IMR-90 (cell line): ENCODE results near the gene MARCKSL1. TPM values are rescaled to one million over a fixed set of nuclear protein-coding genes. Genes with fewer than 3 reads are reported as not detected.

Experiments
- ATAC-seq: fragments of 200-7000 bp; cut with Tn5 transposase; 2 replicates; pipeline ENCODE4 v1.9.1; 2020; ENCODE audit warnings: low read depth, mild to moderate bottlenecking, moderate library complexity
- BruUV-seq: library from RNA; stranded (reverse); fragments of 400-500 nt; replicated peaks from 2 replicates; lab custom pipeline; 2021; lab: Mats Ljungman, UMichigan
- CTCF ChIA-PET: fragments of 300-600 bp; formaldehyde crosslinking; extraction: SDS; loops from one replicate; lab custom pipeline; 2021; ENCODE audit warnings: antibody characterized with exemption; lab: Yijun Ruan, JAX
- POLR2A ChIA-PET: fragments of 300-600 bp; sonication (Branson Sonifier 250); formaldehyde crosslinking; loops from one replicate; lab custom pipeline; 2022; ENCODE audit warnings: antibody characterized with exemption; ENCODE audit not compliant: unreplicated experiment; lab: Charles Lee
- DNase-seq: peaks from one replicate; pipeline ENCODE4 v3.0.0; 2013
- H2AFZ ChIP-seq: replicated peaks from 2 replicates; pipeline ENCODE3; 2013; ENCODE audit warnings: low read length, mild to moderate bottlenecking; ENCODE audit not compliant: poor library complexity
- H2AK5ac ChIP-seq: 2 replicates; pipeline ENCODE4 v1.6.1; 2013; ENCODE audit warnings: low read depth, low read length, inconsistent platforms
- H2AK9ac ChIP-seq: replicated peaks from 2 replicates; pipeline ENCODE3; 2013; ENCODE audit warnings: mild to moderate bottlenecking, low read depth, low read length, moderate library complexity; ENCODE audit not compliant: poor library complexity
- H2BK120ac ChIP-seq: 2 replicates; pipeline ENCODE4 v1.6.1; 2013; ENCODE audit warnings: low read depth, low read length, inconsistent platforms
- H2BK15ac ChIP-seq: 3 replicates; pipeline ENCODE4 v1.6.1; 2013; ENCODE audit warnings: low read depth, low read length, inconsistent platforms
- H2BK20ac ChIP-seq: 2 replicates; pipeline ENCODE4 v1.6.1; 2013; ENCODE audit warnings: low read depth, mild to moderate bottlenecking, inconsistent platforms, low read length, moderate library complexity
- H2BK5ac ChIP-seq: 2 replicates; pipeline ENCODE4 v1.6.1; 2013; ENCODE audit warnings: mild to moderate bottlenecking, low read depth, low read length, inconsistent platforms; ENCODE audit not compliant: poor library complexity, severe bottlenecking
- H3K14ac ChIP-seq: replicated peaks from 2 replicates; pipeline ENCODE4 v1.6.1; 2013; ENCODE audit warnings: low read depth, low read length, inconsistent platforms
- H3K18ac ChIP-seq: 2 replicates; pipeline ENCODE4 v1.6.1; 2013; ENCODE audit warnings: low read depth, low read length, control low read depth
- H3K23ac ChIP-seq: 2 replicates; pipeline ENCODE4 v1.6.1; 2013; ENCODE audit warnings: low read depth, low read length, inconsistent platforms
- H3K27ac ChIP-seq: 2 replicates; pipeline ENCODE4 v1.5.1; 2013; ENCODE audit warnings: mild to moderate bottlenecking, control low read depth, low read length; ENCODE audit not compliant: insufficient read depth
- H3K27me3 ChIP-seq: 2 replicates; pipeline ENCODE4 v1.6.1; 2013; ENCODE audit warnings: low read length; ENCODE audit not compliant: control insufficient read depth, insufficient read depth
- H3K36me3 ChIP-seq: 2 replicates; pipeline ENCODE4 v1.6.1; 2013; ENCODE audit warnings: low read length, mixed read lengths; ENCODE audit not compliant: control insufficient read depth, insufficient read depth
- H3K4ac ChIP-seq: 2 replicates; pipeline ENCODE4 v1.6.1; 2013; ENCODE audit warnings: low read depth, low read length, inconsistent platforms
- H3K4me1 ChIP-seq: 2 replicates; pipeline ENCODE4 v1.6.1; 2013; ENCODE audit warnings: low read length, mixed read lengths; ENCODE audit not compliant: control insufficient read depth, insufficient read depth
- H3K4me2 ChIP-seq: 2 replicates; pipeline ENCODE4 v1.6.1; 2013; ENCODE audit warnings: low read depth, mild to moderate bottlenecking, control low read depth, low read length, moderate library complexity
- H3K4me3 ChIP-seq: 2 replicates; pipeline ENCODE4 v1.5.1; 2013; ENCODE audit warnings: low read depth, mild to moderate bottlenecking, control low read depth, low read length, moderate library complexity; ENCODE audit not compliant: insufficient read depth
- H3K56ac ChIP-seq: 2 replicates; pipeline ENCODE4 v1.6.1; 2013; ENCODE audit warnings: low read length, inconsistent platforms; ENCODE audit not compliant: insufficient read depth; ENCODE audit errors: extremely low read depth
- H3K79me1 ChIP-seq, 2 experiments: 2 replicates each; pipeline ENCODE4 v1.6.1; 2013; ENCODE audit warnings: low read length in 2 of 2, inconsistent platforms in 1 of 2, low read depth in 1 of 2
- H3K9ac ChIP-seq: 2 replicates; pipeline ENCODE4 v1.6.1; 2013; ENCODE audit warnings: low read depth, low read length, control low read depth
- H3K9me1 ChIP-seq: 2 replicates; pipeline ENCODE4 v1.6.1; 2013; ENCODE audit warnings: low read length, inconsistent platforms; ENCODE audit not compliant: insufficient read depth
- H3K9me3 ChIP-seq: 2 replicates; pipeline ENCODE4 v1.6.1; 2013; ENCODE audit warnings: low read length; ENCODE audit not compliant: control insufficient read depth, insufficient read depth
- H4K20me1 ChIP-seq: 2 replicates; pipeline ENCODE4 v1.6.1; 2013; ENCODE audit warnings: low read length, inconsistent platforms; ENCODE audit not compliant: insufficient read depth
- H4K5ac ChIP-seq: 2 replicates; pipeline ENCODE4 v1.6.1; 2013; ENCODE audit warnings: mild to moderate bottlenecking, low read depth, low read length, control low read depth
- H4K8ac ChIP-seq, 2 experiments: 2 replicates each; pipeline ENCODE4 v1.6.1; 2013; ENCODE audit warnings: low read depth in 2 of 2, low read length in 2 of 2, control low read depth in 1 of 2, inconsistent platforms in 1 of 2
- H4K91ac ChIP-seq: 2 replicates; pipeline ENCODE4 v1.6.1; 2013; ENCODE audit warnings: low read depth, low read length, inconsistent platforms; ENCODE audit not compliant: insufficient read depth
- BHLHE40 ChIP-seq: fragments of 150-350 bp; IDR thresholded peaks from 2 replicates; pipeline ENCODE4 v1.6.1; 2016; ENCODE audit warnings: mild to moderate bottlenecking, low read depth, low read length
- CEBPB ChIP-seq: IDR thresholded peaks from 2 replicates; pipeline ENCODE4 v1.6.1; 2012; ENCODE audit warnings: low read depth, low read length, improper control_type of control experiment
- CTCF ChIP-seq: conservative IDR thresholded peaks from 2 replicates; pipeline ENCODE4 v1.5.1; 2012; ENCODE audit warnings: mild to moderate bottlenecking, low read depth, low read length, improper control_type of control experiment
- ELK1 ChIP-seq: fragments of 150-350 bp; IDR thresholded peaks from 2 replicates; pipeline ENCODE4 v1.6.1; 2016; ENCODE audit warnings: low read depth, mild to moderate bottlenecking, low read length, moderate library complexity, borderline replicate concordance
- NFE2L2 ChIP-seq: fragments of 150-350 bp; IDR thresholded peaks from 2 replicates; pipeline ENCODE4 v1.6.1; 2016; ENCODE audit warnings: low read depth, mild to moderate bottlenecking, low read length
- POLR2A ChIP-seq: IDR thresholded peaks from 2 replicates; pipeline ENCODE4 v1.6.1; 2012; ENCODE audit warnings: mild to moderate bottlenecking, low read depth, low read length
- RAD21 ChIP-seq: IDR thresholded peaks from 2 replicates; pipeline ENCODE4 v1.6.1; 2012; ENCODE audit warnings: low read length, improper control_type of control experiment
- WGBS, 2 experiments: methylation state at CpG; one replicate each; pipeline versions ENCODE4 v1.1.5 to v1.1.7; 2013; ENCODE audit warnings: missing lambda C conversion rate in 2 of 2; ENCODE audit not compliant: insufficient read length in 1 of 2; ENCODE audit errors: extremely low coverage in 2 of 2; 5-methylcytosine and 5-hydroxymethylcytosine counted together
- dilution Hi-C: fragments of 300-500 bp; cut with HindIII; formaldehyde crosslinking; loops from one replicate; pipeline ENCODE4 v1.14.3; 2018; ENCODE audit warnings: low sequenced_read_pairs; ENCODE audit not compliant: unreplicated experiment
- in situ Hi-C: fragments of 300-500 bp; cut with MboI; formaldehyde crosslinking; loops from 3 replicates; pipeline ENCODE4 v1.14.3; 2019; ENCODE audit warnings: low sequenced_read_pairs, inconsistent platforms, mixed read lengths
- intact Hi-C: fragments of 100-400 bp; cut with micrococcal nuclease; formaldehyde crosslinking; loops from 2 replicates; pipeline ENCODE4 v1.10.0; 2022
- polyA plus RNA-seq, 3 experiments: library from polyadenylated mRNA; depleted of rRNA; stranded (reverse); fragments of >200 nt; gene quantifications; 2 replicates each; pipeline ENCODE4 v1.2.3, GENCODE V29; 2012; ENCODE audit warnings: low replicate concordance in 1 of 3
- total RNA-seq: library from RNA; depleted of rRNA; stranded (reverse); fragments of >200 nt; gene quantifications from 2 replicates; pipeline ENCODE4 v1.2.3, GENCODE V29; 2012

MARCKSL1 gene
- total and polyA plus RNA-seq, 2 of the 4 experiments (the other 2 are of a cell fraction), result 37.5 to 218 TPM

DNA sequence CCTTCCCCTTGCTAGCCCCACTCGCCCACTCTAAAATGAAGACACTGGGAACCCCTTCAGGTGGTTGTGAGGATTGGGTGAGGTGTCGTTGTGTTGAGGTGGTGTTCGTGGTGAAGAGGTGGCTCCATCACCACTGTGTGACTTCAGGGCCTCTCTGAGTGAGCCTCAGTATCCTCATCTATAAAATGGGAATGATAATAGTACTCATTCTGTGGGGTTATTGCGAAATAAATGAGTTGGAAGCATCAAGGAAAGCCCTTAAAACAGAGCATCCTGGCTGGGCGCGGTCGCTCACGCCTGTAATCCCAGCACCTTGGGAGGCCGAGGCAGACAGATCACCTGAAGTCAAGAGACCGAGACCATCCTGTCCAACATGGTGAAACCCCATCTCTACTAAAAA, 6.7 kb upstream of the MARCKSL1 start:
- H3K4me2 ChIP-seq, result no peak overlapping the region
- DNase-seq (no peak), ATAC-seq (no peak)
- intact Hi-C loops (no loop called here), dilution Hi-C loops (no loop called here), in situ Hi-C loops (no loop called here)
- ChIA-PET POLR2A (no interaction called here), CTCF (interaction anchor here (0.6 kb wide), 1 partner anchor 55 kb away, joined by 10 read pairs; no protein-coding TSS in a partner anchor)
- no peaks in the 10 kb centered on the region for H3K9me3 ChIP-seq
- no peak overlapping the region for H4K8ac ChIP-seq
- no peaks in the 10 kb centered on the region for H4K20me1 ChIP-seq
- no peak overlapping the region for H2AK9ac ChIP-seq
- H3K4me3 ChIP-seq, result no peak overlapping the region
- H3K79me1 ChIP-seq, result no peaks in the 10 kb centered on the region; a peak in 1 of 4 replicates
- no peak overlapping the region for H3K14ac ChIP-seq
- no peak overlapping the region for H2BK5ac ChIP-seq
- no peak overlapping the region for H2AK5ac ChIP-seq
- no peaks in the 10 kb centered on the region for H3K27me3 ChIP-seq
- H3K9me1 ChIP-seq, result no peaks in the 10 kb centered on the region; the same call in 1 of the 2 replicates
- no peak overlapping the region for H3K18ac ChIP-seq
- no peak overlapping the region for H2BK120ac ChIP-seq
- no peak overlapping the region for H2BK15ac ChIP-seq
- no TSS peak for BruUV-seq
- WGBS, 2 experiments, result 81% methylated on average over 3 of the region's 10 CpGs; no CpG with 5 or more reads in 1 of the 2 experiments
- no peak overlapping the region for H4K91ac ChIP-seq
- no peak overlapping the region for H3K27ac ChIP-seq
- H3K4me1 ChIP-seq, result peaks cover 2% of the 10 kb centered on the region; the same call in 1 of the 2 replicates
- TF ChIP-seq POLR2A, result no peak
- TF ChIP-seq RAD21, result no peak
- TF ChIP-seq CTCF, result no peak
- peak; percentile 85 for TF ChIP-seq CEBPB
- TF ChIP-seq ELK1, result no peak
- TF ChIP-seq NFE2L2, result no peak
- no peak for TF ChIP-seq BHLHE40
- no peak overlapping the region for H3K56ac ChIP-seq
- H2BK20ac ChIP-seq, result no peak overlapping the region
- H3K36me3 ChIP-seq, result no peaks in the 10 kb centered on the region
- H4K5ac ChIP-seq, result no peak overlapping the region
- H2AFZ ChIP-seq, result no peak overlapping the region
- H3K9ac ChIP-seq, result no peak overlapping the region
- no peak overlapping the region for H3K23ac ChIP-seq
- no peak overlapping the region for H3K4ac ChIP-seq
